Tibial nerve (tissue), 4 donors: ENCODE results near the gene NCOA7.

ENCODE experiments used
- CTCF ChIP-seq, 5 experiments: fragments of 200-600 bp in 3 of 5; fragments of 450-650 bp in 2 of 5; sonication (generic) in 3 of 5; IDR thresholded peaks; one replicate each; pipeline ENCODE4 v1.5.1; 2016 to 2019; ENCODE audit warnings: antibody characterized with exemption in 5 of 5, mild to moderate bottlenecking in 3 of 5, moderate library complexity in 2 of 5
- EP300 ChIP-seq, 2 donors: sonication (generic); formaldehyde crosslinking; IDR thresholded peaks; one replicate each; pipeline ENCODE4 v1.6.1; 2017; ENCODE audit warnings: antibody characterized with exemption in 2 of 2, mild to moderate bottlenecking in 1 of 2
- POLR2A ChIP-seq, 2 donors: fragments of 450-650 bp; IDR thresholded peaks; one replicate each; pipeline ENCODE4 v1.6.1; 2017; ENCODE audit warnings: antibody characterized with exemption in 2 of 2, mild to moderate bottlenecking in 2 of 2, moderate library complexity in 2 of 2

GRCh38 chr6:125924169-125924568, 133.4 kb downstream of the NCOA7 start:
- no peak for TF ChIP-seq CTCF (IDR thresholded peaks at IDR 0.05)
- no peak for TF ChIP-seq POLR2A (IDR thresholded peaks at IDR 0.05)
- no peak for TF ChIP-seq EP300 (IDR thresholded peaks at IDR 0.05)
